GM12892 (cell line): Measurements from ENCODE around the gene SLC39A11.

Source experiments
- POLR2A ChIP-seq: IDR thresholded peaks from 2 replicates; pipeline ENCODE4 v1.6.1; 2011; ENCODE audit warnings: low read depth, low read length, control low read depth
- POLR2AphosphoS5 ChIP-seq: IDR thresholded peaks from 2 replicates; pipeline ENCODE4 v1.6.1; 2011; ENCODE audit warnings: low read depth, low read length, control low read depth
- TAF1 ChIP-seq: IDR thresholded peaks from 2 replicates; pipeline ENCODE4 v1.6.1; 2011; ENCODE audit warnings: low read depth, mild to moderate bottlenecking, control low read depth, low read length, borderline replicate concordance

- TF ChIP-seq POLR2A (no peak), POLR2AphosphoS5 (no peak), TAF1 (no peak)
Observed at GRCh38 chr17:73064084-73064938, 28.2 kb downstream of the SLC39A11 start.
